MM.1S (cell line): ENCODE results near the gene LAMC1.

Experiments used
- DNase-seq: peaks from one replicate; pipeline ENCODE4 v3.0.0-alpha.2; 2015
- H2AFZ ChIP-seq: fragments of 300-600 bp; sonication (generic); 2 replicates; pipeline ENCODE4 v1.6.0; 2016; ENCODE audit warnings: antibody characterized with exemption, low read length
- H3F3A ChIP-seq: fragments of 300-600 bp; sonication (generic); 2 replicates; pipeline ENCODE4 v1.6.1; 2016; ENCODE audit warnings: mild to moderate bottlenecking, antibody characterized with exemption, low read length, moderate library complexity, mixed read lengths; ENCODE audit not compliant: insufficient read depth
- H3K27ac ChIP-seq: fragments of 300-600 bp; sonication (generic); 2 replicates; pipeline ENCODE4 v1.5.1; 2016; ENCODE audit warnings: mild to moderate bottlenecking, low read length
- H3K27me3 ChIP-seq: fragments of 300-600 bp; sonication (generic); replicated peaks from 2 replicates; pipeline ENCODE4 v1.6.0; 2016; ENCODE audit warnings: low read length; ENCODE audit not compliant: insufficient read depth
- H3K36me3 ChIP-seq: fragments of 300-600 bp; sonication (generic); replicated peaks from 2 replicates; pipeline ENCODE4 v1.6.1; 2016; ENCODE audit warnings: mild to moderate bottlenecking, low read length, mixed read lengths; ENCODE audit not compliant: insufficient read depth
- H3K4me1 ChIP-seq: fragments of 300-600 bp; sonication (generic); 2 replicates; pipeline ENCODE4 v1.6.1; 2016; ENCODE audit warnings: low read length, mixed read lengths
- H3K4me2 ChIP-seq: fragments of 300-600 bp; sonication (generic); 2 replicates; pipeline ENCODE4 v1.6.0; 2016; ENCODE audit warnings: low read depth, low read length
- H3K4me3 ChIP-seq: fragments of 300-600 bp; sonication (generic); 2 replicates; pipeline ENCODE4 v1.5.1; 2016; ENCODE audit warnings: low read length, mixed read lengths
- H3K79me2 ChIP-seq: fragments of 300-600 bp; sonication (generic); 2 replicates; pipeline ENCODE4 v1.6.1; 2016; ENCODE audit warnings: mixed run types, low read length, mixed read lengths
- H3K9ac ChIP-seq: fragments of 300-600 bp; sonication (generic); 2 replicates; pipeline ENCODE4 v1.6.1; 2016; ENCODE audit warnings: low read length, mixed read lengths
- H3K9me2 ChIP-seq: fragments of 300-600 bp; sonication (generic); replicated peaks from 2 replicates; pipeline ENCODE4 v1.6.1; 2016; ENCODE audit warnings: mild to moderate bottlenecking, low read length, mixed read lengths; ENCODE audit not compliant: insufficient read depth
- H3K9me3 ChIP-seq: fragments of 300-600 bp; sonication (generic); replicated peaks from 2 replicates; pipeline ENCODE4 v1.6.1; 2016; ENCODE audit warnings: mild to moderate bottlenecking, low read length, mixed read lengths; ENCODE audit not compliant: insufficient read depth
- H4K20me1 ChIP-seq: fragments of 300-600 bp; sonication (generic); 2 replicates; pipeline ENCODE4 v1.6.1; 2016; ENCODE audit warnings: mild to moderate bottlenecking, low read length, moderate library complexity, mixed read lengths; ENCODE audit not compliant: insufficient read depth
- CTCF ChIP-seq: fragments of 300-600 bp; sonication (generic); IDR thresholded peaks from 2 replicates; pipeline ENCODE4 v1.5.1; 2016; ENCODE audit warnings: antibody characterized with exemption, low read length, mixed read lengths
- EZH2 ChIP-seq: fragments of 300-600 bp; sonication (generic); optimal IDR thresholded peaks from 2 replicates; pipeline ENCODE3; 2017; ENCODE audit warnings: low read depth, mild to moderate bottlenecking, antibody characterized with exemption, low read length, mixed read lengths
- EZH2phosphoT487 ChIP-seq: fragments of 300-600 bp; sonication (generic); IDR thresholded peaks from 2 replicates; pipeline ENCODE4 v1.6.1; 2018; ENCODE audit warnings: antibody characterized with exemption, low read length

LAMC1 gene

GRCh38 chr1:183186841-183187240 is 163.6 kb downstream of the LAMC1 start:
- Histone ChIP-seq H3K4me1 (no peaks in the 10 kb centered on the region), H3F3A (no peaks in the 10 kb centered on the region), H3K9ac (no peak overlapping the region), H4K20me1 (no peaks in the 10 kb centered on the region), H3K9me3 (no peaks in the 10 kb centered on the region), H3K4me2 (no peak overlapping the region), H3K4me3 (no peak overlapping the region), H3K79me2 (no peaks in the 10 kb centered on the region), H3K27ac (no peak overlapping the region), H3K9me2 (no peaks in the 10 kb centered on the region), H3K36me3 (no peaks in the 10 kb centered on the region), H3K27me3 (no peaks in the 10 kb centered on the region), H2AFZ (no peak overlapping the region)
- TF ChIP-seq CTCF = no peak
- no peak for TF ChIP-seq EZH2phosphoT487
- no peak for TF ChIP-seq EZH2
- DNase-seq = no peak

GRCh38 chr1:183188240-183188639 is 165.0 kb downstream of the LAMC1 start:
- Histone ChIP-seq H3K4me1 (no peaks in the 10 kb centered on the region), H3K9me2 (no peaks in the 10 kb centered on the region), H3K4me2 (no peak overlapping the region), H4K20me1 (no peaks in the 10 kb centered on the region), H3K27me3 (no peaks in the 10 kb centered on the region), H2AFZ (no peak overlapping the region), H3K79me2 (no peaks in the 10 kb centered on the region), H3K4me3 (no peak overlapping the region), H3K36me3 (no peaks in the 10 kb centered on the region), H3K27ac (no peak overlapping the region), H3K9me3 (no peaks in the 10 kb centered on the region), H3K9ac (no peak overlapping the region), H3F3A (no peaks in the 10 kb centered on the region)
- TF ChIP-seq EZH2 (no peak), EZH2phosphoT487 (no peak), CTCF (no peak)
- DNase-seq = no peak

GRCh38 chr1:183191833-183192232 is 168.6 kb downstream of the LAMC1 start:
- no peak overlapping the region for H3K9ac ChIP-seq
- H3K4me2 ChIP-seq = no peak overlapping the region
- H3K27ac ChIP-seq = no peak overlapping the region
- H3K27me3 ChIP-seq = no peaks in the 10 kb centered on the region
- no peaks in the 10 kb centered on the region for H3K9me3 ChIP-seq
- no peaks in the 10 kb centered on the region for H4K20me1 ChIP-seq
- H3F3A ChIP-seq = peaks cover 19% of the 10 kb centered on the region
- H3K9me2 ChIP-seq = no peaks in the 10 kb centered on the region
- no peak for TF ChIP-seq CTCF
- no peaks in the 10 kb centered on the region for H3K36me3 ChIP-seq
- H3K4me3 ChIP-seq = no peak overlapping the region
- peaks cover 18% of the 10 kb centered on the region for H3K4me1 ChIP-seq
- no peak overlapping the region for H2AFZ ChIP-seq
- no peak for DNase-seq
- H3K79me2 ChIP-seq = no peaks in the 10 kb centered on the region
